Endodermal cell (in vitro differentiated cells): ENCODE data around the gene TAC3. TPM values are rescaled to one million over a fixed set of nuclear protein-coding genes. Genes with fewer than 3 reads are reported as not detected.
"Not testable (repeated sequence)": the region's sequence is repeated elsewhere in the genome, so short reads cannot be mapped to it uniquely, and the experiment has no call there.

ENCODE experiments used
- DNase-seq: peaks from one replicate; pipeline ENCODE4 v3.0.0-alpha.2; 2017
- H3K27ac ChIP-seq: 2 replicates; pipeline ENCODE4 v1.5.1; 2013; ENCODE audit warnings: mild to moderate bottlenecking, low read depth, low read length, moderate library complexity
- H3K27me3 ChIP-seq: 2 replicates; pipeline ENCODE4 v1.6.1; 2013; ENCODE audit warnings: mild to moderate bottlenecking, low read length, moderate library complexity; ENCODE audit not compliant: insufficient read depth, control insufficient read depth, poor library complexity, severe bottlenecking
- H3K36me3 ChIP-seq: 2 replicates; pipeline ENCODE4 v1.7.0; 2013; ENCODE audit warnings: mild to moderate bottlenecking, low read length, moderate library complexity; ENCODE audit not compliant: control insufficient read depth, insufficient read depth
- H3K4me1 ChIP-seq: one replicate; pipeline ENCODE4 v1.7.0; 2013; ENCODE audit warnings: low read length; ENCODE audit not compliant: control insufficient read depth, insufficient read depth
- H3K4me3 ChIP-seq: 2 replicates; pipeline ENCODE4 v1.5.1; 2013; ENCODE audit warnings: mild to moderate bottlenecking, low read length, moderate library complexity
- H3K9ac ChIP-seq: 2 replicates; pipeline ENCODE4 v1.6.1; 2013; ENCODE audit warnings: mild to moderate bottlenecking, low read length, moderate library complexity; ENCODE audit not compliant: poor library complexity, severe bottlenecking; ENCODE audit errors: extremely low read depth
- H3K9me3 ChIP-seq: 2 replicates; pipeline ENCODE4 v1.6.1; 2013; ENCODE audit warnings: mild to moderate bottlenecking, low read length, moderate library complexity; ENCODE audit not compliant: control insufficient read depth
- H3K27ac Mint-ChIP-seq: 2 replicates; pipeline ENCODE4 v1.8.0; 2020; ENCODE audit warnings: mixed read lengths
- H3K27me3 Mint-ChIP-seq: 2 replicates; pipeline ENCODE4 v1.8.0; 2021; ENCODE audit warnings: mild to moderate bottlenecking, mixed read lengths; ENCODE audit not compliant: insufficient read depth
- H3K36me3 Mint-ChIP-seq: 2 replicates; pipeline ENCODE4 v1.8.0; 2020; ENCODE audit warnings: low read depth, mixed read lengths
- H3K4me1 Mint-ChIP-seq: 2 replicates; pipeline ENCODE4 v1.8.0; 2020; ENCODE audit warnings: mixed read lengths
- H3K4me3 Mint-ChIP-seq: 2 replicates; pipeline ENCODE4 v1.8.0; 2020; ENCODE audit warnings: mild to moderate bottlenecking, moderate library complexity, mixed read lengths
- H3K9me3 Mint-ChIP-seq: 2 replicates; pipeline ENCODE4 v1.8.0; 2020; ENCODE audit warnings: mild to moderate bottlenecking, mixed read lengths
- WGBS, 2 experiments: methylation state at CpG; one replicate each; pipeline versions ENCODE4 v1.1.5 to v1.1.7; 2013; ENCODE audit warnings: missing lambda C conversion rate in 2 of 2, mixed read lengths in 1 of 2; ENCODE audit not compliant: insufficient coverage in 1 of 2, insufficient read length in 1 of 2; 5-methylcytosine and 5-hydroxymethylcytosine counted together
- total RNA-seq, 2 donors: library from RNA; stranded (reverse); fragmentation: NEBNext Ultra II Directional in 1 of 2; extraction: Animal tissue kit (Norgen Biotek cat#: 25700) in 1 of 2; gene quantifications; 2 replicates in 1 of 2; 3 replicates in 1 of 2; pipeline ENCODE4 v1.2.1, GENCODE V29; 2021

The TAC3 gene
- total RNA-seq, 2 donors from 2014 or later, result 1.8 to 5.4 TPM

GRCh38 chr12:56963557-56963956, 52.8 kb downstream of the TAC3 start:
- 85% methylated on average over 4 of the region's 27 CpGs; no CpG with 5 or more reads in 1 of the 2 experiments for WGBS, 2 experiments
- H3K4me1 ChIP-seq, H3K9me3 ChIP-seq, DNase-seq, H3K9ac ChIP-seq, H3K4me3 ChIP-seq, H3K4me1 Mint-ChIP-seq, H3K4me3 Mint-ChIP-seq, H3K27ac ChIP-seq, H3K27ac Mint-ChIP-seq, H3K36me3 Mint-ChIP-seq, H3K27me3 ChIP-seq, H3K36me3 ChIP-seq: not testable (repeated sequence)
- Mint-ChIP-seq H3K9me3 (peaks cover 67% of the 10 kb centered on the region), H3K27me3 (peaks cover 15% of the 10 kb centered on the region)

DNA sequence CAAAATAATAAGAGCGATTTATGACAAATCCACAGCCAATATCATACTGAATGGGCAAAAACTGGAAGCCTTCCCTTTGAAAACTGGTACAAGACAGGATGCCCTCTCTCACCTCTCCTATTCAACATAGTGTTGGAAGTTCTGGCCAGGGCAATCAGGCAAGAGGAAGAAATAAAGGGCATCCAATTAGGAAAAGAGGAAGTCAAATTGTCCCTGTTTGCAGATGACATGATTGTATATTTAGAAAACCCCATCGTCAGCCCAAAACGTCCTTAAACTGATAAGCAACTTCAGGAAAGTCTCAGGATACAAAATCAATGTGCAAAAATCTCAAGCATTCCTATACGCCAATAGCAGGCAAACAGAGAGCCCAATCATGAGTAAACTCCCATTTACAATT, 54.1 kb downstream of the TAC3 start:
- H3K4me1 ChIP-seq, H3K4me1 Mint-ChIP-seq, H3K4me3 Mint-ChIP-seq, H3K27me3 ChIP-seq, DNase-seq, H3K36me3 ChIP-seq, H3K27ac Mint-ChIP-seq, H3K9ac ChIP-seq, H3K4me3 ChIP-seq, H3K36me3 Mint-ChIP-seq, H3K27ac ChIP-seq: not testable (repeated sequence)
- WGBS, 2 experiments, result 80 to 83% methylated on average over 3 to 4 of the region's 4 CpGs
- Mint-ChIP-seq H3K27me3 (peaks cover 13% of the 10 kb centered on the region), H3K9me3 (peaks cover 73% of the 10 kb centered on the region)
- peaks cover 14% of the 10 kb centered on the region for H3K9me3 ChIP-seq

Other genes with a start within 250 kb of the TAC3 start
- not detected for gene SDR9C7, start 82.1 kb downstream of the TAC3 start, total RNA-seq
- gene RDH16, start 58.9 kb downstream of the TAC3 start, total RNA-seq, result 1 to 10 TPM; 1.1 to 3.0 TPM
- gene ZBTB39, start 10.0 kb downstream of the TAC3 start, total RNA-seq, result 10 to 100 TPM; 22.1 to 25.7 TPM
- gene MYO1A, start 33.6 kb upstream of the TAC3 start, total RNA-seq, result 1 to 10 TPM in 1 of 2 donors, under 1 TPM in 1; 0.77 to 1.7 TPM
- 10 to 100 TPM; 36.3 to 52.6 TPM for gene NEMP1, start 62.3 kb upstream of the TAC3 start, total RNA-seq
- gene NAB2, start 72.6 kb upstream of the TAC3 start, total RNA-seq, result 10 to 100 TPM; 13.5 to 21.7 TPM
- gene STAT6, start 94.8 kb upstream of the TAC3 start, total RNA-seq, result 100 to 1,000 TPM in 1 of 2 donors, 10 to 100 TPM in 1; 60.2 to 102 TPM
- 10 to 100 TPM; 74.5 to 87.7 TPM for gene LRP1, start 112.0 kb upstream of the TAC3 start, total RNA-seq
- not detected for gene LRP1-AS, start 131.1 kb upstream of the TAC3 start, total RNA-seq
- gene NXPH4, start 200.3 kb upstream of the TAC3 start, total RNA-seq, result 1 to 10 TPM in 1 of 2 donors, under 1 TPM in 1; 0.31 to 1.1 TPM
- 100 to 1,000 TPM in 1 of 2 donors, 10 to 100 TPM in 1; 76.7 to 134 TPM for gene SHMT2, start 213.2 kb upstream of the TAC3 start, total RNA-seq
- gene STAC3, start 234.7 kb upstream of the TAC3 start, total RNA-seq, result 1 to 10 TPM; 5.9 to 6.8 TPM